ENCODE measurements around the gene ALDH1A1.

GRCh38 chr9:72955126-72955455, 2.2 kb upstream of the ALDH1A1 start:
- TF ChIP-seq GATA3 (IDR thresholded peaks at IDR 0.05; ENCODE audit: low read depth, low read length), result no peak
- no peak for TF ChIP-seq GATA2 (IDR thresholded peaks at IDR 0.05; ENCODE audit: low read depth, low read length)

Measured in SH-SY5Y (cell line).